Dedifferentiated amniotic fluid mesenchymal stem cell (primary cell): Measurements from ENCODE around the gene SLC35E4.

Experiments used
- DNase-seq: peaks from one replicate; pipeline ENCODE4 v3.0.0-alpha.2; 2016; ENCODE audit errors: extremely low spot score

Gene SLC35E4

DNA sequence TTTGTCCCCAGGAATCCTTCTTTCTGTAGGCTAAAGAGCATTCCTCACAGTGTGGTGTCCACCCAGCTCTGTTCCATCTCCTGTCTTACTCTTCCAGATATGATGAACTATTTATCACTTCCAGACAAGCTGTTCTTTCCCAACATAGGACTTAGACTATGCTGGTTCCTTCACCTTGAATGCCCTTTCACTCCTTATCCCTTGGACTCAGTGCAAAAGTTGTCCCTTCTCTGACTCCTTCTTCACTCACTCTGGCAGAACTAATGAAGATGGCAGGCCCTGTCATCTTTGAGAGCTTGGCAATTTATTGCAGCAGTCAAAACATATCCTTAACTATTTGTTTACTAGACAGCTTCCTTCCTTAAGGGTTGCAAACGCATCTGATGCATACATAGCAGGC lies 55.6 kb downstream of the SLC35E4 start:
- DNase-seq: no peak

GRCh38 chr22:30694171-30694639 lies 58.6 kb downstream of the SLC35E4 start:
- no peak for DNase-seq

- DNase-seq: no peak
Measured at GRCh38 chr22:30694640-30695350, 59.2 kb downstream of the SLC35E4 start, which contains the start of gene OSBP2. OSBP2 (plus strand) TSS chr22:30694874; CDS start chr22:30694910, 36 bp downstream.

DNA sequence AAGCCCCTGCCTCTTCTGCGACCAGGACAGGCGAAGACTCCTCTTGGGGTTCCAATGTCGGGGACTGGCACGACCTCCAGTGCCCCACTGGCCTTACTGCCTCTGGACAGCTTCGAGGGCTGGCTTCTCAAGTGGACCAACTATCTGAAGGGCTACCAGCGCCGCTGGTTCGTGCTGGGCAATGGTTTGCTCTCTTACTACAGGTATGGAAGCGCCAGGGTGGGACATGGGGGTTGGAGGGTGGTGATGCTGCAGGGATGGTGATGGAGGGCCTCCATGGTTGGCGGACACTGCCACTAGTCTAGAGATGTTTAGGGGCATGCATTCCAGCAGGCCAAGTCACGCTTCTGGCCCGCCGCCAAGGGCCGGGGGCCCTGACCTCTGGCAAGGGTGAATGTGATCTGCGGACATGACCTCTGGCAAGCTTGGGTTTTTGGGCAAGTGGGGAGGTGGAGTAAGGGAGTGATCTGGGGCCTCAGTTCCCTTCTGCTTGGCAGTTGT lies 59.8 kb downstream of the SLC35E4 start:
- DNase-seq: no peak

DNA sequence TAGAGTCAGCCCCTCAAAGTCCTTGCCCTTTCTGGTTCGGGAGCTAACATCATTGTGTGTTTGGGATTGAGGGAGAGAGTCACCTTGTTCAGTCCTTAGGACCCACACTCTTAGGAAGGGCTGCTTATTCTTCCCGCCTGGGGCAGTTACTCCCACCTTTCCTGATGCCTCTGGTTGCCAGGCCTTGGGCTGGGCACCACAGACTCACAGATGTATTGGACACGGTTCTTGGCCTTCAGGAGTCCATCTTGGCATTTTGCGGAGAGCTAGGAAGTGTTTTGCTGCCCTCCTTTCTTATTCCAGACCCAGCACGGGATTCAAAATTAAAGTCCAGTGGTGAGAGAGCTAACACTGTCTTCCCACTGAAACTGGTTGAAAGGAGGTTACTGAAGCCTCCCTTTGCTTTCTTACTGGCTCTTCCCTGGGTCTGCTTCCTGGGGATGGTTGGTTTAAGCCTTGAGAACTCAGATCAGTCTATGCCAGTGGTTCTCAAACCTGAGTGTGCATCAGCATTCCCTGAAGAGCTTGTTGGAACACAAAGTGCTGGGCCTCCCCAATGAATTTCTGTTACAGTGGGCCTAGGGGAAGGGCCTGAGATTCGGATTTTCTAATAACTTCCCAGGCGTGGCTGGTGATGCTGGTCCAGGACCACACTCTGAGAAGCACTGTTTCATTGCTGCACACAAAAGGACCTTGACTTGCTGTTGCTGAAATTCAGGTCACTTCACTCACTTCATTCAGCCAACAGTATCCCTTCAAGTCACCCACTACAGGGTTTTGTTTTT lies 60.5 kb downstream of the SLC35E4 start:
- no peak for DNase-seq
